PC-3 (cell line): ENCODE results near the gene INPPL1. TPM values are rescaled to one million over a fixed set of nuclear protein-coding genes. Genes with fewer than 3 reads are reported as not detected.

Source experiments
- ATAC-seq: fragments of 200-7000 bp; cut with Tn5 transposase; 2 replicates; pipeline ENCODE4 v1.9.1; 2020; ENCODE audit warnings: mild to moderate bottlenecking, moderate library complexity
- BruUV-seq: library from RNA; stranded (reverse); fragments of 400-500 nt; replicated peaks from 2 replicates; lab custom pipeline; 2021; lab: Mats Ljungman, UMichigan
- CTCF ChIA-PET: fragments of 300-600 bp; sonication (Branson Sonifier 250); formaldehyde crosslinking; loops from one replicate; lab custom pipeline; 2022; ENCODE audit warnings: antibody characterized with exemption; lab: Charles Lee
- POLR2A ChIA-PET: fragments of 300-600 bp; sonication (Branson Sonifier 250); formaldehyde crosslinking; loops from one replicate; lab custom pipeline; 2022; ENCODE audit warnings: antibody characterized with exemption; ENCODE audit not compliant: unreplicated experiment; lab: Charles Lee
- DNase-seq: peaks from one replicate; pipeline ENCODE4 v3.0.0-alpha.2; 2015
- H2AFZ ChIP-seq: fragments of 300-600 bp; sonication (generic); 2 replicates; pipeline ENCODE4 v1.6.0; 2016; ENCODE audit warnings: antibody characterized with exemption, low read length
- H3F3A ChIP-seq: fragments of 300-600 bp; sonication (generic); one replicate; pipeline ENCODE4 v1.6.0; 2017; ENCODE audit warnings: antibody characterized with exemption, low read length, control low read depth, mild to moderate bottlenecking; ENCODE audit not compliant: unreplicated experiment
- H3K27ac ChIP-seq: fragments of 300-600 bp; sonication (generic); 2 replicates; pipeline ENCODE4 v1.5.1; 2016; ENCODE audit warnings: mild to moderate bottlenecking, low read length
- H3K27me3 ChIP-seq: fragments of 300-600 bp; sonication (generic); 2 replicates; pipeline ENCODE4 v1.6.1; 2016; ENCODE audit warnings: low read length, mixed read lengths
- H3K36me3 ChIP-seq: fragments of 300-600 bp; sonication (generic); 2 replicates; pipeline ENCODE4 v1.6.1; 2016; ENCODE audit warnings: low read depth, mixed run types, low read length, mixed read lengths
- H3K4me1 ChIP-seq: fragments of 300-600 bp; sonication (generic); 2 replicates; pipeline ENCODE4 v1.5.1; 2016; ENCODE audit warnings: low read length; ENCODE audit not compliant: insufficient read depth
- H3K4me2 ChIP-seq: fragments of 300-600 bp; sonication (generic); 2 replicates; pipeline ENCODE4 v1.6.0; 2016; ENCODE audit warnings: low read length
- H3K4me3 ChIP-seq: fragments of 300-600 bp; sonication (generic); 2 replicates; pipeline ENCODE4 v1.5.1; 2016; ENCODE audit warnings: mild to moderate bottlenecking, low read length, mixed read lengths
- H3K79me2 ChIP-seq: fragments of 300-600 bp; sonication (generic); 2 replicates; pipeline ENCODE4 v1.6.1; 2017; ENCODE audit warnings: low read length, mixed read lengths
- H3K9ac ChIP-seq: fragments of 300-600 bp; sonication (generic); 2 replicates; pipeline ENCODE4 v1.6.0; 2016; ENCODE audit warnings: mild to moderate bottlenecking, low read length
- H3K9me2 ChIP-seq: fragments of 300-600 bp; sonication (generic); replicated peaks from 2 replicates; pipeline ENCODE4 v1.6.1; 2016; ENCODE audit warnings: mixed run types, low read length, mixed read lengths
- H3K9me3 ChIP-seq: fragments of 300-600 bp; sonication (generic); 2 replicates; pipeline ENCODE4 v1.6.1; 2016; ENCODE audit warnings: low read length, mixed read lengths
- H4K20me1 ChIP-seq: fragments of 300-600 bp; sonication (generic); 2 replicates; pipeline ENCODE4 v1.6.1; 2016; ENCODE audit warnings: low read length, mixed read lengths
- CTCF ChIP-seq: fragments of 300-600 bp; sonication (generic); conservative IDR thresholded peaks from 2 replicates; pipeline ENCODE4 v1.5.1; 2017; ENCODE audit warnings: antibody characterized with exemption, low read depth, mild to moderate bottlenecking, low read length
- EZH2 ChIP-seq: fragments of 300-600 bp; sonication (generic); IDR thresholded peaks from one replicate; pipeline ENCODE4 v1.6.1; 2017; ENCODE audit warnings: antibody characterized with exemption, mild to moderate bottlenecking, low read length; ENCODE audit not compliant: unreplicated experiment
- EZH2phosphoT487 ChIP-seq: fragments of 300-600 bp; sonication (generic); IDR thresholded peaks from 2 replicates; pipeline ENCODE4 v1.6.1; 2018; ENCODE audit warnings: mild to moderate bottlenecking, antibody characterized with exemption, low read length, borderline replicate concordance
- intact Hi-C: fragments of 100-400 bp; cut with micrococcal nuclease; formaldehyde crosslinking; loops from 2 replicates; pipeline ENCODE4 v1.9.0; 2023
- total RNA-seq: library from RNA; depleted of rRNA; stranded (reverse); fragments of >200 nt; gene quantifications from 2 replicates; pipeline ENCODE4 v1.2.3, GENCODE V29; 2014

The INPPL1 gene
- total RNA-seq, 1 experiment from 2014 or later, result 100 TPM

- Histone ChIP-seq H3K27me3 (peaks cover 5% of the 10 kb centered on the region; the same call in 1 of the 2 replicates), H2AFZ (no peak overlapping the region), H3K4me3 (no peak overlapping the region), H3K9me3 (no peaks in the 10 kb centered on the region), H3K9ac (no peak overlapping the region), H3K4me2 (no peak overlapping the region), H3K36me3 (peaks cover 6% of the 10 kb centered on the region), H3K4me1 (peaks cover 9% of the 10 kb centered on the region), H3K9me2 (no peaks in the 10 kb centered on the region), H4K20me1 (no peaks in the 10 kb centered on the region), H3F3A (peaks cover 8% of the 10 kb centered on the region), H3K27ac (no peak overlapping the region), H3K79me2 (no peaks in the 10 kb centered on the region)
- TSS peak; percentile 43 for BruUV-seq
- DNase-seq (no peak), ATAC-seq (no peak)
- POLR2A ChIA-PET, result no interaction called here
- CTCF ChIA-PET, result no interaction called here
- intact Hi-C loops, result loop anchor here (2.0 kb wide), 1 partner anchor 14 kb away; the partner anchor contains the start of gene INPPL1
- TF ChIP-seq EZH2 (no peak), CTCF (no peak), EZH2phosphoT487 (no peak)
Observed at GRCh38 chr11:72238492-72239312, 14.1 kb downstream of the INPPL1 start.

DNA sequence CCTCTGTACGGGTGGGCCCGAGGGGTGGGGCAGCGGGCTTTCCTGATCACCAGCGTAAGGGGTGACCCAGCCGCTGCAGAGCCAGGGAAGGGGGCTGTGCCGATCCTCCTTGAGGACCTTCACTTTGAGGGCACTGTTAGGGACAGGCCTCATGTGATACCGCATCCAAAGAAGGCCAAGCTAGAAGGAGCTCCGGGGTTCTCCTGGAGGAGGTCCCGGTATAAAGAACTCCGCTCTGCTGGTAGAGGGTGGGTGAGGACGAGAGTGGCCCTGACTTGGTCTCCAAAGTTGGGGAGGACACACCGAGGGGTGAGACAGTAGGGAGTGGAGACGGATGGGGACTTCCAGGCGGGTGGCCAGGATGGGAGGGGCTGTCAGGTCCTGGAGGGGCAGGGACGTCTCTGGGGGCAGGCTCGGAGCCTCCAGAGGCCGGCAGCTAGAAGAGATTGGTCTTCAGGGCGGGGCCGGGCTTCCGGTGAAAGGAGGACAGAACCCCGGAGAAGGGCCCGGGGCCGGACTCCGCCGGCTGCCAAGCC is 14.8 kb downstream of the INPPL1 start:
- peak; percentile 47 for DNase-seq
- peak; percentile 72 for ATAC-seq
- H4K20me1 ChIP-seq, result no peaks in the 10 kb centered on the region

More for the DNA sequence above, 14.8 kb downstream of the INPPL1 start:
- H3K79me2 ChIP-seq, result no peaks in the 10 kb centered on the region
- no peaks in the 10 kb centered on the region for H3K9me2 ChIP-seq
- H3K9ac ChIP-seq, result peak overlapping the region; percentile 35; the same call in 1 of the 2 replicates
- no peaks in the 10 kb centered on the region for H3K9me3 ChIP-seq
- peaks cover 5% of the 10 kb centered on the region for H3K36me3 ChIP-seq
- peak overlapping the region; percentile 71 for H3K4me2 ChIP-seq
- CTCF ChIA-PET, result no interaction called here
- POLR2A ChIA-PET, result no interaction called here
- intact Hi-C loops, result loop anchor here (2.0 kb wide), 1 partner anchor 15 kb away; the partner anchor contains the start of gene INPPL1
- TF ChIP-seq CTCF (no peak), EZH2phosphoT487 (no peak), EZH2 (no peak)
- H3K27ac ChIP-seq, result no peak overlapping the region
- no TSS peak for BruUV-seq
- peaks cover 8% of the 10 kb centered on the region for H3F3A ChIP-seq
- H2AFZ ChIP-seq, result peak overlapping the region; percentile 74; the same call in 1 of the 2 replicates
- H3K4me1 ChIP-seq, result peaks cover 9% of the 10 kb centered on the region
- peaks cover 5% of the 10 kb centered on the region; the same call in 1 of the 2 replicates for H3K27me3 ChIP-seq
- peak overlapping the region; percentile 28; the same call in 1 of the 2 replicates for H3K4me3 ChIP-seq
